WTC11 (cell line): ENCODE data around the gene C1orf56. TPM values are rescaled to one million over a fixed set of nuclear protein-coding genes. Genes with fewer than 3 reads are reported as not detected.

Experiments
- ATAC-seq: fragments of 200-7000 bp; cut with Tn5 transposase; 2 replicates; pipeline ENCODE4 v1.10.0; 2021; ENCODE audit warnings: mild to moderate bottlenecking, moderate library complexity
- CTCF ChIA-PET: fragments of 300-600 bp; sonication (Branson Sonifier 250); formaldehyde crosslinking; loops from one replicate; lab custom pipeline; 2021; ENCODE audit warnings: antibody characterized with exemption; lab: Charles Lee
- POLR2A ChIA-PET: fragments of 350-600 bp; sonication (Branson Sonifier 250); formaldehyde crosslinking; loops from one replicate; lab custom pipeline; 2021; ENCODE audit warnings: antibody characterized with exemption; lab: Charles Lee
- DNase-seq: peaks from one replicate; pipeline ENCODE4 v3.0.0; 2021; ENCODE audit warnings: low spot score
- H3K27ac Mint-ChIP-seq: 2 replicates; pipeline ENCODE4 v1.8.0; 2021; ENCODE audit warnings: mixed read lengths
- H3K27me3 Mint-ChIP-seq: 2 replicates; pipeline ENCODE4 v1.8.0; 2021; ENCODE audit warnings: low read depth, mild to moderate bottlenecking, moderate library complexity, mixed read lengths
- H3K36me3 Mint-ChIP-seq: 2 replicates; pipeline ENCODE4 v1.8.0; 2021; ENCODE audit warnings: mixed read lengths
- H3K4me1 Mint-ChIP-seq: 2 replicates; pipeline ENCODE4 v1.8.0; 2022; ENCODE audit warnings: mixed read lengths
- H3K4me3 Mint-ChIP-seq: 2 replicates; pipeline ENCODE4 v1.8.0; 2021; ENCODE audit warnings: mild to moderate bottlenecking, moderate library complexity, mixed read lengths
- H3K9me3 Mint-ChIP-seq: 2 replicates; pipeline ENCODE4 v1.8.0; 2021; ENCODE audit warnings: mixed read lengths
- AR ChIP-seq: fragments of 250-450 bp; sonication (Bioruptor Pico); IDR thresholded peaks from 2 replicates; pipeline ENCODE4 v1.9.0; 2021; ENCODE audit warnings: mild to moderate bottlenecking
- ATF6 ChIP-seq: sonication (generic); formaldehyde crosslinking; IDR thresholded peaks from 2 replicates; pipeline ENCODE4 v1.8.1; 2023; ENCODE audit warnings: mild to moderate bottlenecking, missing genetic modification reagents
- CREB1 ChIP-seq: sonication (generic); formaldehyde crosslinking; IDR thresholded peaks from 2 replicates; pipeline ENCODE4 v1.8.0; 2023; ENCODE audit warnings: mild to moderate bottlenecking, missing genetic modification reagents
- E2F4 ChIP-seq: sonication (generic); formaldehyde crosslinking; IDR thresholded peaks from 2 replicates; pipeline ENCODE4 v1.8.1; 2022; ENCODE audit warnings: low read depth, mild to moderate bottlenecking, moderate library complexity, missing genetic modification reagents, borderline replicate concordance
- ESRRA ChIP-seq: sonication (generic); formaldehyde crosslinking; IDR thresholded peaks from 2 replicates; pipeline ENCODE4 v1.8.1; 2022; ENCODE audit warnings: mild to moderate bottlenecking, missing genetic modification reagents, borderline replicate concordance
- FOXP1 ChIP-seq: sonication (generic); formaldehyde crosslinking; IDR thresholded peaks from 2 replicates; pipeline ENCODE4 v1.8.0; 2022; ENCODE audit warnings: missing genetic modification reagents, mild to moderate bottlenecking, moderate library complexity, borderline replicate concordance
- FOXP4 ChIP-seq: sonication (generic); formaldehyde crosslinking; IDR thresholded peaks from 2 replicates; pipeline ENCODE4 v1.8.0; 2022; ENCODE audit warnings: mild to moderate bottlenecking, missing genetic modification reagents
- GTF2I ChIP-seq: fragments of 250-450 bp; sonication (Bioruptor Pico); conservative IDR thresholded peaks from 2 replicates; pipeline ENCODE4 v1.4.0; 2021; ENCODE audit warnings: mild to moderate bottlenecking
- IRF1 ChIP-seq: sonication (generic); formaldehyde crosslinking; IDR thresholded peaks from 2 replicates; pipeline ENCODE4 v1.8.0; 2023; ENCODE audit warnings: missing genetic modification reagents
- IRF2 ChIP-seq: sonication (generic); formaldehyde crosslinking; IDR thresholded peaks from 2 replicates; pipeline ENCODE4 v1.8.0; 2022; ENCODE audit warnings: low read depth, missing genetic modification reagents, borderline replicate concordance
- NFATC4 ChIP-seq: fragments of 250-450 bp; sonication (Bioruptor Pico); IDR thresholded peaks from 2 replicates; pipeline ENCODE4 v1.9.0; 2021; ENCODE audit warnings: mild to moderate bottlenecking
- NR3C1 ChIP-seq: sonication (generic); formaldehyde crosslinking; conservative IDR thresholded peaks from 2 replicates; pipeline ENCODE4 v1.8.1; 2023; ENCODE audit warnings: low read depth, mild to moderate bottlenecking, missing genetic modification reagents
- PRRX2 ChIP-seq: fragments of 250-450 bp; sonication (Bioruptor Pico); IDR thresholded peaks from 2 replicates; pipeline ENCODE4 v1.8.0; 2021; ENCODE audit warnings: mild to moderate bottlenecking
- SMAD3 ChIP-seq: sonication (generic); formaldehyde crosslinking; IDR thresholded peaks from 2 replicates; pipeline ENCODE4 v1.8.0; 2022; ENCODE audit warnings: missing genetic modification reagents, mild to moderate bottlenecking, borderline replicate concordance
- STAT6 ChIP-seq: sonication (generic); formaldehyde crosslinking; conservative IDR thresholded peaks from 2 replicates; pipeline ENCODE4 v1.8.1; 2023; ENCODE audit warnings: mild to moderate bottlenecking, low read depth, missing genetic modification reagents, moderate library complexity
- ZNF317 ChIP-seq: sonication (generic); formaldehyde crosslinking; IDR thresholded peaks from 2 replicates; pipeline ENCODE4 v1.8.1; 2023; ENCODE audit warnings: low read depth, mild to moderate bottlenecking, moderate library complexity, missing genetic modification reagents, borderline replicate concordance
- total RNA-seq: library from RNA; stranded (reverse); gene quantifications from 3 replicates; pipeline ENCODE4 v1.2.3, GENCODE V29; 2021

The C1orf56 gene
- total RNA-seq, 1 experiment from 2014 or later, result 2.9 TPM

GRCh38 chr1:151056149-151056548, 8.6 kb downstream of the C1orf56 start (continued):
- no peak for TF ChIP-seq CREB1
- TF ChIP-seq SMAD3, result no peak
- TF ChIP-seq FOXP4 (CRISPR knock-in tag), result no peak
- no peak for TF ChIP-seq PRRX2
- TF ChIP-seq FOXP1 (CRISPR knock-in tag), result no peak
- no peak for TF ChIP-seq ATF6

GRCh38 chr1:151058692-151059091, 11.1 kb downstream of the C1orf56 start:
- H3K27ac Mint-ChIP-seq, result peak overlapping the region; percentile 86
- ATAC-seq, result peak; percentile 5
- peaks cover 43% of the 10 kb centered on the region for H3K4me1 Mint-ChIP-seq
- CTCF ChIA-PET, result interaction anchor here (0.5 to 6.5 kb wide), 15 partner anchors 11 to 282 kb away, joined by 3 to 43 read pairs (median 6); partner anchors contain the start of genes BNIPL, C1orf56, GABPB2 and LYSMD1
- POLR2A ChIA-PET, result interaction anchor here (0.6 to 2.3 kb wide), 3 partner anchors 11 to 16 kb away, joined by 4 to 13 read pairs (median 8); partner anchors contain the start of gene C1orf56
- H3K9me3 Mint-ChIP-seq, result no peaks in the 10 kb centered on the region
- H3K36me3 Mint-ChIP-seq, result peaks cover 36% of the 10 kb centered on the region
- peak overlapping the region; percentile 79 for H3K4me3 Mint-ChIP-seq
- peak; percentile 49 for DNase-seq
- no peak for TF ChIP-seq ZNF317 (CRISPR knock-in tag)
- H3K27me3 Mint-ChIP-seq, result no peaks in the 10 kb centered on the region

GRCh38 chr1:151059109-151060006, 11.8 kb downstream of the C1orf56 start, which contains the start of gene CDC42SE1:
Gene CDC42SE1, minus strand, starts transcription at chr1:151059622. Its CDS starts 3,892 bp downstream, at chr1:151055730.
- Mint-ChIP-seq H3K27me3 (no peaks in the 10 kb centered on the region), H3K9me3 (no peaks in the 10 kb centered on the region), H3K36me3 (peaks cover 29% of the 10 kb centered on the region), H3K4me3 (peak within 1 kb of the TSS; percentile 79), H3K4me1 (peaks cover 46% of the 10 kb centered on the region), H3K27ac (peak within 1 kb of the TSS; percentile 86)
- ATAC-seq, result peak; percentile 84
- ChIA-PET CTCF (interaction anchor here (0.5 to 6.5 kb wide), 17 partner anchors 11 to 281 kb away, joined by 3 to 43 read pairs (median 5); partner anchors contain the start of genes BNIPL, C1orf56, GABPB2 and LYSMD1), POLR2A (interaction anchor here (0.6 to 2.3 kb wide), 5 partner anchors 11 to 106 kb away, joined by 3 to 13 read pairs (median 6); partner anchors contain the start of genes ANXA9 and LYSMD1)
- DNase-seq, result peak; percentile 86
- TF ChIP-seq IRF2 (no peak), GTF2I (CRISPR knock-in tag) (no peak), AR (CRISPR knock-in tag) (no peak), NR3C1 (CRISPR knock-in tag) (no peak), ATF6 (no peak), IRF1 (CRISPR knock-in tag) (no peak), ESRRA (peak; percentile 42; the same call in 1 of the 2 replicates), STAT6 (CRISPR knock-in tag) (no peak), E2F4 (CRISPR knock-in tag) (no peak), NFATC4 (CRISPR knock-in tag) (no peak)
